Measurements from ENCODE around the gene STK31.

- TF ChIP-seq CTCF (IDR thresholded peaks at IDR 0.05), result no peak
- no peak for TF ChIP-seq POLR2A (IDR thresholded peaks at IDR 0.05)
Measured at GRCh38 chr7:23715099-23715498, 5.1 kb downstream of the STK31 start.
